ENCODE data around the gene SYCE1. TPM values are rescaled to one million over a fixed set of nuclear protein-coding genes. Genes with fewer than 3 reads are reported as not detected.

SYCE1 gene
- total and polyA plus RNA-seq, 2 donors (not counting 1 experiment from before 2014, with no cell fraction given): 0.42 TPM; not detected in 1

DNA sequence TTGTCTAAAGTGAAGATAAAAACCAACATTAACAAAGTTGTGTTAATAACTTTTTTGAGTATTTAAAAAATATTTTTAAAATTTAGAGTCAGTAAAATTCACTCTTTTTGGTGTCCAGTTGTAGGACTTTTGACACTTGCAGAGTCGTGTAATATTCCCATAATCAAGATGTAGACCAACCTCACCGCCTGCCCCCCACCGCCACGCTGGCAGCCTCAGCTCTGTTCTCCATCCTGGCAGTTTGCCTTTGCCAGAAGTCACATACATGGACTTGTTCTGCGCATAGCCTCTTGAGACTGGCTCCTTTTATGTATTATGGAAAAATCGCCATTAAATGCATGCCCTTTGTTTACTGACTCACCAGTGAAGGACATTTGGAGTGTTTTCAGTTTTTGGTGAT, 27.3 kb upstream of the SYCE1 start:
- TF ChIP-seq EZH2 (IDR thresholded peaks at IDR 0.05; ENCODE audit: borderline replicate concordance, insufficient read depth, low read depth, low read length, poor library complexity, severe bottlenecking): no peak
- TF ChIP-seq CTCF (IDR thresholded peaks at IDR 0.05): no peak
- Histone ChIP-seq H3K79me2 (ENCODE audit: control insufficient read depth, insufficient read depth, low read length) (no peaks in the 10 kb centered on the region), H3K9ac (ENCODE audit: low read length) (no peak overlapping the region), H3K4me1 (ENCODE audit: control insufficient read depth in 2 of 2, insufficient read depth in 2 of 2, low read length in 2 of 2) (no peaks in the 10 kb centered on the region), H3K4me3 (ENCODE audit: control extremely low read depth in 1 of 5, extremely low read depth in 1 of 5, insufficient read depth in 1 of 5, low read depth in 2 of 5, low read length in 4 of 5) (no peak overlapping the region), H3K36me3 (replicated peaks in 1 of 2; ENCODE audit: control extremely low read depth in 1 of 2, control insufficient read depth in 1 of 2, extremely low read depth in 1 of 2, insufficient read depth in 2 of 2, low read length in 1 of 2) (no peaks in the 10 kb centered on the region), H3K4me2 (replicated peaks; ENCODE audit: low read depth, low read length, poor library complexity, severe bottlenecking) (no peak overlapping the region), H2AFZ (ENCODE audit: insufficient read depth, low read depth, low read length, poor library complexity, severe bottlenecking) (no peak overlapping the region), H4K20me1 (ENCODE audit: control insufficient read depth, insufficient read depth, low read length, poor library complexity, severe bottlenecking) (no peaks in the 10 kb centered on the region), H3K27ac (ENCODE audit: low read length in 2 of 2) (no peak overlapping the region), H3K9me3 (ENCODE audit: control extremely low read depth in 1 of 3, control insufficient read depth in 2 of 3, insufficient read depth in 1 of 3, low read length in 2 of 3) (peaks cover 0 to 3% (median 0%) of the 10 kb centered on the region in 3 donors), H3K27me3 (replicated peaks in 1 of 4; ENCODE audit: control extremely low read depth in 1 of 4, control insufficient read depth in 3 of 4, insufficient read depth in 4 of 4, low read length in 3 of 4) (no peaks in the 10 kb centered on the region)
- intact Hi-C loops (cut with micrococcal nuclease): no loop called here
- no peaks in the 10 kb centered on the region for H3K9me3 Mint-ChIP-seq (ENCODE audit: insufficient read depth)
- 87% methylated on average over 6 of the region's 6 CpGs for WGBS (ENCODE audit: insufficient coverage)
- POLR2A ChIA-PET: no interaction called here
- DNase-seq (no peak), ATAC-seq (ENCODE audit: low read depth) (no peak)
- no peak overlapping the region for H3K4me3 Mint-ChIP-seq
- no peak overlapping the region for H3K27ac Mint-ChIP-seq
- CTCF ChIA-PET: no interaction called here
- no peaks in the 10 kb centered on the region for H3K4me1 Mint-ChIP-seq
- H3K27me3 Mint-ChIP-seq: peaks cover 45% of the 10 kb centered on the region

DNA sequence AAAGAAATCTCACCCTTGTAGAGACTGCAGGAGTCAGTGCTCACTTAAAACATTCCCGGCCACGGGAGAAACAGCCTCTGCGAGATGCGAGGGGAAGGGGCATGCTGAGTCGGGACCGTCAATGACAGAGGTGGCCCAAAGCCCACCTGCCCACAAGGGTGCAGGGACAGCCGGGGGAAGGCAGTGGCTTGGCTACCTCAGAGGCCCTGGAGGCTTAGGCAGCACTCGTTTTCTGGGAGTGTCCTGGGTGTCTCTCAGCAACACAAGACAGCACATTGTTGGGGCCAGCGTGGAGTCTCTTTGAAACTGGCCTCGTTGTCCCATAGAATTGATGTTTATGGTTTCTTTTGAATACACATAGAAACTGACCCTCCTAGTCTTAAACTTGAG, 25.6 kb upstream of the SYCE1 start:
- CTCF ChIA-PET: no interaction called here
- WGBS (ENCODE audit: insufficient coverage): 95% methylated on average over 7 of the region's 10 CpGs
- no peaks in the 10 kb centered on the region for H4K20me1 ChIP-seq (ENCODE audit: control insufficient read depth, insufficient read depth, low read length, poor library complexity, severe bottlenecking)
- no peaks in the 10 kb centered on the region for H3K36me3 ChIP-seq (replicated peaks in 1 of 2; ENCODE audit: control extremely low read depth in 1 of 2, control insufficient read depth in 1 of 2, extremely low read depth in 1 of 2, insufficient read depth in 2 of 2, low read length in 1 of 2)
- no peaks in the 10 kb centered on the region for H3K79me2 ChIP-seq (ENCODE audit: control insufficient read depth, insufficient read depth, low read length)
- DNase-seq (no peak), ATAC-seq (ENCODE audit: low read depth) (no peak)
- POLR2A ChIA-PET: no interaction called here
- no peak overlapping the region for H3K9ac ChIP-seq (ENCODE audit: low read length)
- Mint-ChIP-seq H3K27ac (no peak overlapping the region), H3K27me3 (peaks cover 31% of the 10 kb centered on the region), H3K9me3 (ENCODE audit: insufficient read depth) (peaks cover 4% of the 10 kb centered on the region), H3K4me3 (no peak overlapping the region), H3K4me1 (no peaks in the 10 kb centered on the region)
- no peak overlapping the region for H3K4me2 ChIP-seq (replicated peaks; ENCODE audit: low read depth, low read length, poor library complexity, severe bottlenecking)
- H3K9me3 ChIP-seq (ENCODE audit: control extremely low read depth in 1 of 3, control insufficient read depth in 2 of 3, insufficient read depth in 1 of 3, low read length in 2 of 3): peaks cover 0 to 3% (median 0%) of the 10 kb centered on the region in 3 donors
- H3K27ac ChIP-seq (ENCODE audit: low read length in 2 of 2): no peak overlapping the region
- no peaks in the 10 kb centered on the region for H3K27me3 ChIP-seq (replicated peaks in 1 of 4; ENCODE audit: control extremely low read depth in 1 of 4, control insufficient read depth in 3 of 4, insufficient read depth in 4 of 4, low read length in 3 of 4)
- no peak overlapping the region for H2AFZ ChIP-seq (ENCODE audit: insufficient read depth, low read depth, low read length, poor library complexity, severe bottlenecking)
- H3K4me3 ChIP-seq (ENCODE audit: control extremely low read depth in 1 of 5, extremely low read depth in 1 of 5, insufficient read depth in 1 of 5, low read depth in 2 of 5, low read length in 4 of 5): no peak overlapping the region
- TF ChIP-seq CTCF (IDR thresholded peaks at IDR 0.05) (no peak), EZH2 (IDR thresholded peaks at IDR 0.05; ENCODE audit: borderline replicate concordance, insufficient read depth, low read depth, low read length, poor library complexity, severe bottlenecking) (no peak)
- H3K4me1 ChIP-seq (ENCODE audit: control insufficient read depth in 2 of 2, insufficient read depth in 2 of 2, low read length in 2 of 2): no peaks in the 10 kb centered on the region
- intact Hi-C loops (cut with micrococcal nuclease): no loop called here

All from B cell (primary cell).